NCI-H226 (cell line): Measurements from ENCODE around the gene GFAP.

Source experiments
- DNase-seq: peaks from one replicate; pipeline ENCODE4 v3.0.0-alpha.2; 2015

The GFAP gene

DNA sequence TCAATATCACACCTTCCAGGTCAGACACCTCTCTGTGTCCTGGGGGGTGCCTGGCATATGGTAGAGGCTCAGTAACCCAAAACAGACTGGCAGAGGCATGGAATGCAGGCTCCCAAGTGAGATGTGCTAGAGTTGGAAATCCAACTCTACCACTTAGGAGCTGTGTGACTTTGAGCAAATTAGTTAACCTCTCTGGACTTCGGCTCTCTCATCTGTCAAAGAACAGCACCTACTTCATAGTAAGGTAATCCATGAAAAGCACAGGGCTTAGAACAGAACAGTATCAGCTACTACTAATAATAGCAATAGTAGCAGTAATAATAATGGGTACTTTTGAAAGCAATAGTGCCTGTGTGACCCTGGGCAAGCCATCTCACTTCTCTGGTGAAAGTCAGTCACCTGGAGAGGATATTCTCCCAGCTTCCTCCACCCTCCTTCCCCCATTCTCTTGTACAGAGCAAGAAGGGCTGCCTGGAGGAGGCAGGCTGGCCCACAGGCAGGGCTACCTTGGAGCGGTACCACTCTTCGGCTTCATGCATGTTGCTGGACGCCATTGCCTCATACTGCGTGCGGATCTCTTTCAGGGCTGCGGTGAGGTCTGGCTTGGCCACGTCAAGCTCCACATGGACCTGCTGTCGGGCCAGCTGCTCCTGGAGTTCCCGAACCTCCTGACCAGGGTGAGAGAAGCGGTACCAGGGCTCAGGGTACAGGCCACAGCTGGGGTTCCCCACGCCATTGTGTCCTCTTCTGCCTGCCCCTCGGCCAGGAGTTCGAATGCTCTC lies 2.3 kb downstream of the GFAP start:
- no peak for DNase-seq

DNA sequence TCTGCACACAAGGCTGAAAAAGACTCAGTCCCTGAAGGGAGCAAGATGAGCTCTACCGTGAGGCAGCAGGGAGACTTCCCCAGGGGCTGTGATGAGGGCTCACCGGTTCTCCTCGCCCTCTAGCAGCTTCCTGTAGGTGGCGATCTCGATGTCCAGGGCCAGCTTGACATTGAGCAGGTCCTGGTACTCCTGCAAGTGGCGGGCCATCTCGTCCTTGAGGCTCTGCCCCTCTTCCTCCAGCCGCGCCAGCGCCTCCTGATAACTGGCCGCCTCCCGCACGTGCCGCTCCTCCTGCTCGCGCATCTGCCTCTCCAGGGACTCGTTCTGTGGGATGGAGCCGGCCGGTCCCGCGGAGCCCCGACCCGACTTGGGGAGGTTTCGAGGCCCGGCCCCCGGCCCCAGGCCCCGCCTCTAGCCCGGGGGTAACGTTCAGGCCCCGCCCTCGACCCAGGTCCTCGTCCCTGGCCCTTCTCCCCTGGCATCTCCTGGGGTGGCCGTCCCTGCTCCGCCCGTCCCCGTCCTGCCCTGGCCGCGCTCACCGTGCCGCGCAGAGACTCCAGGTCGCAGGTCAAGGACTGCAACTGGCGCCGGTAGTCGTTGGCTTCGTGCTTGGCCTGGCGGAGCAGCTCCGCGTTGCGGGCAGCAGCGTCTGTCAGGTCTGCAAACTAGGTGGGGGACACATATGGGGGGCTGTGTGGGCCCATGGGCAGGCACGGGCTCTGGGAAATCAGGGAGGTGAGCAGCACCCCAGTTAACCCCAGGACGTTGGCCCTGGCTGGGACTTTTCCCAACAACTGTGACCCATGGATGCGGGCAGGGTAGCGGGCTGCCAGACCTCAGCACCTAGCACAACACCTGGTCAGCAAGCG lies 3.9 kb downstream of the GFAP start:
- DNase-seq: peak; percentile 12

- no peak for DNase-seq
Measured at GRCh38 chr17:44910231-44911106, 4.8 kb downstream of the GFAP start.

DNA sequence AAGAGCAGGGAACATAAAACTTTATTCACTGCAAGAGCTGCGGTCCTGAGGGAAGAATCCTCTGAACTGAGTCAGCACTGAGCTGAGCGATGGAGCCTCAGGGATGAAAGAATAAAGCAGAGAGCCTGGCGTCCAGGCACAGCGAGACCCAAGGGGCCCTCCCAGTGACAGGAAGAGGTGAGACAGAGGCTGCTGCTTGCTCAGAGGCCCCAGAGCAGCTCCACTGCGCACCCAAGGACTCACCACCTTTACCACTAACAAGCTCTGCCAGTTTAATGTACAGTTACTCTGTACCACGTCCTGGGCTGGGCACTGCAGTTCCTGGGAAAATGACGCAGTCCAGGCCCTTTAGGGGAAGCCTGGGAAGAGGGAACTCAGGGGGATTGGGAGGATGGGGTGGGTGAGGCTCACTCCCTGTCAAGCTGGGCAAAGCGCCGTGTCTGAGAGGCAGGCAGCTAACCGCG lies 5.6 kb downstream of the GFAP start:
- DNase-seq: peak; percentile 45

- DNase-seq: no peak
Measured at GRCh38 chr17:44908761-44909326, 6.5 kb downstream of the GFAP start.

- no peak for DNase-seq
Measured at GRCh38 chr17:44907729-44908470, 7.4 kb downstream of the GFAP start.

DNA sequence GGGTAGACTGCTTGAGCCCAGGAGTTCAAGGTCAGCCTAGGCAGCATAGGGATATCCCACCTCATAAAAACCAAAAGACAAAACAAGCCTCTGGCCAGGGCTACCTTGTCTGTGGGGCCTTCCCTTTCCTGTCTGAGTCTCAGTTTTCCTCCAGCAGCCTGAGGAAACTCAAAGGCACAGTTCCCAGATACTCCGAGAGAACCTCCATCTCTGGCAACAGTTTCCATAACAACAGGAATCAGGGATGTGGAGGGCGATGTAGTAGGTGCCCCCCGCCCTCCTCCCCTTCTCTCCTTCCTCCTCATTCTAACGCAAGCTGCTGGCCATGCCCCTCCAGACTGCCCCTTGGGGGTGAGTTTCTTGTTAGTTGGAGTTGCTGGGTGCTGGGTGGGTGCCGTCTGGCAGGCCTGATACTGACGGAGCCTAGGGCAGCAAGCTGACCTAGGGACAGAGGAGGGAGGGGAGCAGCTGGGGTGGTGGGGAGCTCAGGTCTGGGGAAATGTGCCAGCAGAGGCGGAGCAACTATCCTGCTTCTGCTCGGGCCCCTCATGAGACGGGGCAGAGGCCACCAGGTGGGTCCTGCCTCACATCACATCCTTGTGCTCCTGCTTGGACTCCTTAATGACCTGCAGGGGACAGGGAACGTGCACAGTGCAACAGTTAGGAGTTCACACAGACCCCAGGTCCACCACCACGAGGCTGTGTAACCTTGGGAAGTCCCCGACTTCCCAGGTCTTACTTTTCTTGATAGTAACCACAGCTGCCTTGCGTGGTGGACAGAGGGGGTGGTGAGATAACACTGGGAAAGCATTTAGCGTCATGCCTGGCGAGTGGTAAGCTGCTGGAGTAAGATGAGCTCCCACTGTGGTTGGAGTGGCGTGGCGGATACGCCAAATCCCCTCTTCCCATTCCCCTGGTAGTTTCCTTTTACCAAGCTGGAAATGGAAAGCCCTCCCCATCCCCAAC lies 8.3 kb downstream of the GFAP start:
- DNase-seq: no peak

- DNase-seq: peak; percentile 79
Measured at GRCh38 chr17:44906010-44906646, 9.2 kb downstream of the GFAP start.

DNA sequence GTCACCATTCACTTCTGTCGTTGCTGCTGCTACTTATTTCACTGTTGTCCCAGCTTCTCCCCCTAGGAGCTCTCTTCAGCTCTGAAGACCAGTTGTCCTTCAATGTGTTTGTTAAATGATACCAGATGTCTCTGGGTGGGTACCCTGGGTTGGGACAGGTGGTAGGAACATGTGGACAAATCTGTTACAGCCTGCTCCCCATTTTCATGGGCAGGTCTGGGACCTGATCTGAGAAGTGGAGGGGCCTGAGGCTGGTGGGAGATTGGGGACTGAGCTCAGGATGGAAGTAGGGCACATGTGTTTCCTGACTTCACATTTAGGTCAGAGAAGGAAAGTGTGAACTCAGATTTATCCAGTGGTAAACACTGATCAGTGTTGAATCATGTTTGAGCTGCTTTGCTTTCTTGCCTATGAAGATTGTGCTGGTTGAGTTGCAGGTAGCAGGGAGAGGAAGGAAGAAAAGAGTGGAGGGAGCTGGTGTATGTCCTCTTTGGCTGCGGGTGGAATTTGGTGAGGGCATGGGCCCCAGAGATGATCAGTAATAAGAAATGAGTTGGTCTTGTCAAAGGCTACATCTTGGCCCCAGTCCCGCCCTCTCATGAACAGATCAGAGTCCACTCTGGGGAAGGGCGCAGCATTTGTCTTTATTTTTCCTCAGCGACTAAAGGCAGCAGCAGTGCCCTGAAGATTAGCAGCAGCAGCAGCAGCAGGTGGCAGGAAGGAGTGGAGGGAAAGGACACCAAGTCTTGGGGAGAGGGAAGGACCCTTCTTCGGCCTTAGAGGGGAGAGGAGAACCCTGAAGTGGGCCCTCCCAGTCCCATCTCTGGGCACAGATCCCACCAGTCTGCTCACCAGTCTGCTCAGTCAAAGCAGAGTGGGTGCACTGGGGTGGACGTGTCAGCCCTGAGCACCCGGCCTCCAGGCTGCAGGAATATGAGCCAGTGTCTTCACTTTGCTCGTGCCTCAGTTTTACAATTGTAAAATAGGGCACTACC lies 10.0 kb downstream of the GFAP start:
- no peak for DNase-seq

DNA sequence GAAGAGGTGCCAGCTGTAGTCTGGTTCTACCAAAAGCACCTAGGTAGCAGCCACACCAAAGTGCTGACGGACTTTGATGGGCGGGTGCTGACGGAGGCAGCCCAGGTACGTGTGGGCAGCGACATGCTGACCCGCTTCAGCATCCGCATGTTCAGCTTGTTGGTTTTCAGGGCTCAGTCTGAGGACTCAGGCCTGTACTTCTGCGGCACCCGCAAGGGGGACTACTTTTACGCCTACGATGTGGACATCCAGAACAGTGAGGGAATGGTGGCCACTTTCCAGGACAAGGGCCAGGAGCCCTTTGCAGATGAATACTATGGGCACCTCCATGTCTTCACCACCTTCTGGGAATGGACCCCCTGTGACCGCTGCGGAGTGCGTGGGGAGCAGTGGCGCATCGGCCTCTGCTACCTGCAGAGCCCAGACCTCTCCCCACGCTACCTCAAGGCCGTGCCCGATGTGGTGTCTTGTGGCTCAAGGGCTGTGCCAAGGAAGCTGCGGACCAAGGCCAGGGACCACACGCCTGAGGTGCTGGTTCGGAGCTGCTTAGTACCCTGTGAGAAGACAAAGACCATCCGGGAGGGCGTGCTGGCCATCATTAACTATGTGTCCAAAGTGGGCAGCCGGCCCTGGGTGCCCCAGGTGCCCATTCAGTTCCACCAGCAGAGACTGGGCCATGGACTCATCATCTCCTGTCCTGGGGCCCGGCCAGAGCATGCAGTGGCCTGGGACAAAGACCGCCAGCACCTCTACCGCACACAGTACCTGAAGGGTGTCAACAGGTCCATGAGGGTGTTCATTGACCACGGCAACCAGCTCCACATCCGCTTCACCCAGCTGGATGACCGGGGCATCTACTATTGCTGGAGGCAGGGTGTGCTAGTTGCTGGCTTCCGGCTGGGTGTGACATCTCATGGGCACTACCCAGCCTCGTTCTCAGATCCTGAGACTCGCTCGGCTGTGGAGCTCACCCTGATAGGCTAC lies 11.0 kb downstream of the GFAP start:
- DNase-seq: no peak

- no peak for DNase-seq
Measured at GRCh38 chr17:44903012-44903685, 12.2 kb downstream of the GFAP start.

GRCh38 chr17:44902135-44902760 lies 13.1 kb downstream of the GFAP start:
- DNase-seq: no peak

GRCh38 chr17:44901411-44901921 lies 13.8 kb downstream of the GFAP start:
- peak; percentile 54 for DNase-seq

- DNase-seq: peak; percentile 86
Measured at GRCh38 chr17:44900894-44901293, 14.4 kb downstream of the GFAP start.

GRCh38 chr17:44899074-44899782 lies 16.1 kb downstream of the GFAP start, which contains the start of gene EFTUD2:
TSS of gene EFTUD2 (minus strand) at chr17:44899445. CDS start at chr17:44894521, 4,924 bp downstream.
- DNase-seq: peak; percentile 72

DNA sequence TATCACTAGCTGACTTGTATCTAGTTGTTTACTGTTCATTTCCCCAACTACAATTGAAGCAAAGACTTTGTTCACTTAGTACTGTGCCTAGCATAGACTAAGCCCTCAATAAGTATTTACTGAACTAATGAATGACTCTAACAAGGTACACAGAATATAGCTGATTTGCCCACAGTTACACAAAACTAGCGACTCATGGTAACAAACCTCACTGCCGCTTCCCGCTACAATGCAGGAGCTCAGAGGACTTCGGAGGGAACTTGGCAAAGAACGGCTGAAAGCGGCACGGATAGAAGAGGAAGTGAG lies 16.6 kb downstream of the GFAP start:
- DNase-seq: no peak
